HUES6 (cell line): ENCODE results near the gene CHKB.
A peak's percentile ranks its signal among the peaks of the same experiment; 100 is the strongest.

Experiments used
- H3K27ac ChIP-seq: 2 replicates; pipeline ENCODE4 v1.7.0; 2013; ENCODE audit warnings: low read depth, mild to moderate bottlenecking, low read length, inconsistent platforms
- H3K27me3 ChIP-seq: 2 replicates; pipeline ENCODE4 v1.6.1; 2013; ENCODE audit warnings: low read length; ENCODE audit not compliant: control insufficient read depth, insufficient read depth
- H3K36me3 ChIP-seq: 2 replicates; pipeline ENCODE4 v1.6.1; 2013; ENCODE audit warnings: low read length; ENCODE audit not compliant: control insufficient read depth, insufficient read depth
- H3K4me1 ChIP-seq: 2 replicates; pipeline ENCODE4 v1.6.1; 2013; ENCODE audit warnings: low read length; ENCODE audit not compliant: control insufficient read depth, insufficient read depth
- H3K4me3 ChIP-seq: 2 replicates; pipeline ENCODE4 v1.5.1; 2013; ENCODE audit warnings: low read depth, low read length
- H3K9ac ChIP-seq: one replicate; pipeline ENCODE4 v1.6.1; 2013; ENCODE audit warnings: mild to moderate bottlenecking, low read length
- H3K9me3 ChIP-seq: 2 replicates; pipeline ENCODE4 v1.6.1; 2013; ENCODE audit warnings: low read depth, low read length; ENCODE audit not compliant: control insufficient read depth, insufficient read depth

CHKB gene, protein sequence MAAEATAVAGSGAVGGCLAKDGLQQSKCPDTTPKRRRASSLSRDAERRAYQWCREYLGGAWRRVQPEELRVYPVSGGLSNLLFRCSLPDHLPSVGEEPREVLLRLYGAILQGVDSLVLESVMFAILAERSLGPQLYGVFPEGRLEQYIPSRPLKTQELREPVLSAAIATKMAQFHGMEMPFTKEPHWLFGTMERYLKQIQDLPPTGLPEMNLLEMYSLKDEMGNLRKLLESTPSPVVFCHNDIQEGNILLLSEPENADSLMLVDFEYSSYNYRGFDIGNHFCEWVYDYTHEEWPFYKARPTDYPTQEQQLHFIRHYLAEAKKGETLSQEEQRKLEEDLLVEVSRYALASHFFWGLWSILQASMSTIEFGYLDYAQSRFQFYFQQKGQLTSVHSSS

DNA sequence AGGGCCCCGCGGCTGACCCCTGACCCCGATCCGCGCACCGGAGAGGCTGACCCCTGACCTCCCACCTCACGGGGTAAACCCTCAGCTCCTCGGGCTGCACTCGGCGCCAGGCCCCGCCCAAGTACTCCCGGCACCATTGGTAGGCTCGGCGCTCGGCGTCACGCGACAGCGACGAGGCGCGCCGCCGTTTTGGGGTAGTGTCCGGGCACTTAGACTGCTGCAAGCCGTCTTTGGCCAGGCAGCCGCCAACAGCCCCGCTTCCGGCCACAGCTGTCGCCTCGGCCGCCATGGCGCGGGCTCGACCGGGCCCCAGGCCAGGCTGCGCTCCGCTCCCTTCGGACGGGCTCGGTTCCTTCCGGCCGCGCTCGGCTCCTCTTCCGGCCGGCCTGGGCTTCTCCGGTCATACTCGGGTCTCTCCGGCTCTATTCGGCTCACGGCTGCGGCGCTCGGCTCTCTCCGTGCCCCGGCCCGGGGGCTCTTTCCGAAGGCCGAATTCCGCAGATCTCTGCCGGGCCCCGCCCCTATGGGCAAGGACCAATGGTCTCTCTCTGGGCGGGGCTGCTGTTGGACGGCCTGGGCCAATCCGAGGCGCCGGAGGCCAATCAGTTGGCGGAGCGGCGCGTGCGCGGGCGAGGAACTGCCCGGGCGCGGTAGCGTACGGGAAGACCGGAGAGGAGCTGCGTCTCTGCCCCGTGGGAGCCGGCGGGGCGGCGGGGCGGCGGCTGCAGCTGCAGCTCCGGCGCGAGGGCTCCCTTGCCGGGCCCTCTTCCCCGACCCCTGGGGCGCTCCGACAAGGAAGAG, at the start of gene CHKB:
Gene CHKB, minus strand, starts transcription at position 357 of the 801 bp plus-strand sequence. Its CDS starts 68 bp downstream, at position 289.
- H3K27ac ChIP-seq, result peak within 1 kb of the TSS; percentile 97
- H3K36me3 ChIP-seq, result peaks cover 21% of the 10 kb centered on the region
- H3K4me3 ChIP-seq, result peak within 1 kb of the TSS; percentile 88
- H3K4me1 ChIP-seq, result peaks cover 6% of the 10 kb centered on the region; the same call in 1 of the 2 replicates
- H3K9ac ChIP-seq, result peak within 1 kb of the TSS; percentile 93
- H3K9me3 ChIP-seq, result no peaks in the 10 kb centered on the region
- H3K27me3 ChIP-seq, result no peaks in the 10 kb centered on the region

DNA sequence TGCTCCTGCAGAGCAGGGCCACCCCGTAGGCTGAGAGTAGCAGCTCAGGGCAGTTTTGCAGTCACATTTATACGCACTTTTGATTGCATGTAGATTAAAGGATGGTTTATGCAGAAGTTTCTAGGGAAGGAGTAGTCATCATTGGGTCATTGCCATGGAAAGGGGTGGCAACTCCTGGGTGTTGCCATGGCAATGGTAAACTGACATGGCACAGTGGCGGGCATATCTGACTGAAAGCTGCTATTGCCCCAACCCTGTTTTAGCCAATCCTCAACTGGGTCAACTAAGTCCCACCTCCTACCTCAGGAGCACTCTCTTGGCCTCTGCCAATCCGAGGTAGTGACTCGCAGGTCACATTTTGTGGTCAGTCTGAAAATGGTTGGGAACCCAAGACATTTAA, 47.7 kb upstream of the CHKB start:
- H3K4me1 ChIP-seq, result peaks cover 6% of the 10 kb centered on the region
- H3K27ac ChIP-seq, result no peak overlapping the region
- H3K9ac ChIP-seq, result no peak overlapping the region
- H3K4me3 ChIP-seq, result no peak overlapping the region
- no peaks in the 10 kb centered on the region for H3K36me3 ChIP-seq
- H3K9me3 ChIP-seq, result no peaks in the 10 kb centered on the region
- peaks cover 6% of the 10 kb centered on the region for H3K27me3 ChIP-seq

DNA sequence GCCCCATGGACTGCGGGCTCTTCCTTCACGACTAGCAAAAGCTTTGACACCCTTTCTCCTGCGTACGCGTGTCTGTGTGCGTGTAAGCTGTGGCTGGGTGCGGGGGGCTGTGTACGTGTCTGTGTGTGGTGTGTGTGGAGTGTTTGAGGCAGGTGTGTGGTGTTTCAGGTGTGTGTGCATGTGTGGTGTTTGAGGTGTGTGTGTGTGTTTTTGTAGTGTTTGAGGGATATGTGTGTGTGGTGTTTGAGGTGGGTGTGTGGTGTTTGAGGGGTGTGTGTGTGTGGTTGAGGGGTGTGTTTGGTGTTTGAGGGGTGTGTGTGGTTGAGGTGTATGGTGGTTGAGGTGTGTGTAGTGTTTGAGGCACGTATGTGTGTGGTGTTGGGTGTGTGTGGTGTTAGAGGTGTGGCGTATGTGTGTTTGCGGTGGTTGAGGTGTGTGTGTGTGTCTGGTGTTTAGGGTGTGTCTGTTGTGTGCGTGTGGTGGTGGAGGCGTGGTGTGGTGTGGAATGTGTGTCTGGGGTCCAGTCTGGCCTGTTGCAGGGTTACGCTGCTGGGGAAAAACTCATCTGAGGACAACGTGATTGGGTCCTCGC, 46.0 kb upstream of the CHKB start:
- peaks cover 6% of the 10 kb centered on the region for H3K27me3 ChIP-seq
- no peaks in the 10 kb centered on the region for H3K9me3 ChIP-seq
- H3K4me1 ChIP-seq, result peaks cover 6% of the 10 kb centered on the region
- H3K4me3 ChIP-seq, result peak overlapping the region; percentile 76
- H3K36me3 ChIP-seq, result no peaks in the 10 kb centered on the region
- H3K9ac ChIP-seq, result peak overlapping the region; percentile 41
- H3K27ac ChIP-seq, result no peak overlapping the region

DNA sequence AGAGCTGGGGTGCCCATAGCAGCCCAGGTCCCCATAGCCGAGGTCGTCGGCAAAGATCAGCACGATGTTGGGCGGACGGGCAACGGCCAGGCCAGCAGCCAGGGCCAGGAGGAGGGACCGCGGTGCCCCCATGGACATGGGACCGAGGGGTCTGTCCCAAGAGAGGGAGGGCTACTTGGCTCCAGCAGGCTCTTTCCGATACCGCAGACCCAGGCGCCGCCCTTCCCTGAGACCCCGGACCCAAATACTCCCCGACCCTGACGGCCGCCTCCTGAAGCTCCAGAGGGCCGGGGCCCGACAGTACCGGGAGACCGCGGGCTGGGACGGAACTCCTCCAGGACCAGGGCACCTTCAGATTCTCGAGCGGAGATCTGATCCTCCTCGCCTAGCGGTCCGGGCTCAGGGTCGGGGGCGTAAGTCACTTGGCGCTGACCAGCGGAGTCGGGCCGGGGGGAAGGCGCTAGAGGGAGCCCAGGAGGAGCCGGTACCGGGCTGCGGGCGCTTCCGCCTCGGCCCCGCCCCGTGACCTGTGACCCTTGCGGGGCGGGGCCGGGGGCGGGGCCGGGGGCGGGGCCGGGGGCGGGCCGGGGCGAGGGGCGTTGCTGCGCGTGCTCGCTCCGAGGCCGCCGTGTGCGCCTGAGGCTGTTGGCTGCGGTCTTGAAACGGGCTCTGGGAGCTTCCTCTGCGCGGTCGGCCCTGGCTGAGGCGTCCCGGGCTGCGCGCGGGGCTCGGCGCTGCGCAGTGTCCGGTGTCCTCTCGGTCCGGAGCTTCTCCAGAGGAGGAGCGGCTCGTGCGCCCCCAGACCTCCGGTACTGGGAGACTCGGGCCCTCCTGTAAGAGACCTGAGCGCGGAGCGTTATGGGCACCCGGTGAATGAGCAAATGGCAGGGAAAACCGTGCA, 45.2 kb upstream of the CHKB start, which contains the start of gene ARSA:
Gene ARSA, minus strand, starts transcription at position 511 of the 901 bp plus-strand sequence. Its CDS starts 373 bp downstream, at position 138.
- Histone ChIP-seq H3K4me1 (peaks cover 6% of the 10 kb centered on the region), H3K9me3 (no peaks in the 10 kb centered on the region), H3K9ac (peak within 1 kb of the TSS; percentile 58), H3K27ac (no peak within 1 kb of the TSS), H3K27me3 (peaks cover 6% of the 10 kb centered on the region), H3K4me3 (peak within 1 kb of the TSS; percentile 93), H3K36me3 (no peaks in the 10 kb centered on the region)

DNA sequence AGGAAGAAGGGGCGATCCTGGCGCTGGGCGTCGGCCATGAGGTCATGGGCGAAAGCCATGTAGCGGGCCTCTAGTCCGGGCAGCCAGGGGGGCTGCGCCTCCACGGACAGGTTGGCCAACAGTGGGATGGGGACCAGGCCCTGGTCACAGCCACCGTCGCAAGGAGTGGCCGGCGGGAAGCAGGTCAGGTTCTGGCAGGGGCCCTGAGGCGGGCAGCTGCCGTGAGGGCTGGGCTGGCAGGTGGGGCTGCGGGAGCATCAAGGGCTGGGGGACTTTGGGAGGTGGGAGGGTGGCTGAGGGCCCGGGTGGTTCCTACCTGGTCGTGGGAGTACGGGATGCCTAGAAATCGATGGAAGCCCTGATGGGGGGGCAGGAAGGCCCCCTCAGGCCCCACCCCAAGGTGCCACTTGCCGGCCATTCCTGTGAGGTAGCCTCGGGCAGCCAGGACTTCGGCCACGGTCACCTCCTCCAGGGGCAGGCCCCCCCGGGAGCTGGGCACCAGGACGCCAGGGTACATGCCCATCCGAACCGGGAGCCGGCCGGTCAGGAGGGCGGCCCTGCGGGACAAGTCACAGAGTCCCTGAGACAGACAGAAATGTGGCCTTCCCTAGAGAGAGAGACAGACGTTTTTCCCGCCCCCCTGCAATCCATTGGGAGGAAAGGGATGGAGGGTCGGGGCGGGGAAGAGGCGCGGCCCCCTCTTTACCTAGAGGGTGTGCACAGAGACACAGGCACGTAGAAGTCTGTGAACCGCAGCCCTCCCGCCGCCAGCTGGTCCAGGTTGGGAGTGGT, 44.4 kb upstream of the CHKB start:
- H3K4me1 ChIP-seq, result peaks cover 8% of the 10 kb centered on the region
- H3K4me3 ChIP-seq, result peak overlapping the region; percentile 93
- no peaks in the 10 kb centered on the region for H3K9me3 ChIP-seq
- H3K9ac ChIP-seq, result no peak overlapping the region
- H3K27ac ChIP-seq, result no peak overlapping the region
- H3K36me3 ChIP-seq, result no peaks in the 10 kb centered on the region
- peaks cover 6% of the 10 kb centered on the region for H3K27me3 ChIP-seq

DNA sequence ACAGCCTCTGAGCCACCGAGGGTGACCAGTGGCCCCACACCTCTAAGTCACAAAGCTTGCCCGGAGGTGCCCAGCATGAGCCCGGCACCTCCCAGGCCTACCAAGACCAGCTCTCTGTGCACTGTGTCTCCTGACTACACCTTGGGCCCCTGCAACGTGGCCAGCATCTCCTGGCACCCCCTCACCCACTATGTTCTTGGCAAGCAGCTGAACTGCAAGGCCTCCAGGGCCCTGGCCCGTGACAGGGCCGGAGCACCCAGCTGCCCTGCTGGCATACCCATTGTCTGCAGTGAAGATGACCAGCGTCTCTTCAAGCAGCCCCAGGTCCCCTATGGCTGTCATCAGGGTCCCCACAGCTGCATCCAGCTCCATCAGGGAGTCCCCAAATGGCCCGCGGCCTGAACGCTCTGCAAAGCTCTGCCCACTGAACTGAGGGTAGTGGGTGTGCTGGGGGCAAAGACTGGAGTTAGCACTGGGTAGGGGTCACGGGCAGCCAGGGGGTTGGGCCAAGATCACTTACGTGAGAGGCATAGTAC, 43.7 kb upstream of the CHKB start:
- H3K9me3 ChIP-seq, result no peaks in the 10 kb centered on the region
- peaks cover 14% of the 10 kb centered on the region for H3K4me1 ChIP-seq
- H3K27ac ChIP-seq, result no peak overlapping the region
- H3K4me3 ChIP-seq, result no peak overlapping the region
- H3K36me3 ChIP-seq, result no peaks in the 10 kb centered on the region
- H3K27me3 ChIP-seq, result peaks cover 12% of the 10 kb centered on the region
- H3K9ac ChIP-seq, result no peak overlapping the region

DNA sequence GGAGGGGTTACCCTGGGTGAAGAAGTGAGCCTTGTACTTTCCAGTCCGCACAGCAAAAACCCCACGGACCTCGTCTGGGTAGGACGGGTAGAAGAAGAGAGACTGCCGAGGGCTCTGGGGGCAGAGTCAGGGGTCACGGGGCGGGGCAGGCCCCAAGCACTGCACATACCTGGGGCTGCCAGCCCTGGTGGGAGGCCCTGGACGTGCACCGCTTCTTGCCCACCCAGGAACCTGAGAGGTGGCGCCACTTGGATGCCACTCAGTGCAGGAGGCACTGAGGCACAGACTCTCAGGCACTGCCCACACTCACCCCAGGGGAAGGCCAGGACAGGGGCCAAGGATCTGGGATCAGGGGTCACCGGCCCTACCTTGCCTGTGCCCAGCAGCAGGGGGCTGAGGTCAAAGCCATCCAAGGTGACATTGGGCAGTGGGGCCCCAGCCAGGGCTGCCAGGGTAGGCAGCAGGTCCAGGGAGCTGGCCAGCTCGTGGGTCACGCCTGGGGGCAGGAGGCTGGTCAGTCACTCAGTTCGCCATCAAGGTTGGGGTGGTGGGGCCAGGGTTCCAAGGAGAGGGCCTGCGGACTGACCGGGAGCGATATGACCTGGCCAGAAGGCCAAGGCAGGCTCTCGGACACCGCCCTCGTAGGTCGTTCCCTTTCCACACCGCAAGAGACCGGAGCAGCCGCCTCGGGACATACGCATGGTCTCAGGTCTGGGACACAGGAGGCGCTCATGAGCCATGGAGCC, 43.1 kb upstream of the CHKB start:
- Histone ChIP-seq H3K4me1 (peaks cover 19% of the 10 kb centered on the region), H3K27ac (no peak overlapping the region), H3K9me3 (no peaks in the 10 kb centered on the region), H3K9ac (no peak overlapping the region), H3K4me3 (no peak overlapping the region), H3K36me3 (no peaks in the 10 kb centered on the region), H3K27me3 (peaks cover 19% of the 10 kb centered on the region)

DNA sequence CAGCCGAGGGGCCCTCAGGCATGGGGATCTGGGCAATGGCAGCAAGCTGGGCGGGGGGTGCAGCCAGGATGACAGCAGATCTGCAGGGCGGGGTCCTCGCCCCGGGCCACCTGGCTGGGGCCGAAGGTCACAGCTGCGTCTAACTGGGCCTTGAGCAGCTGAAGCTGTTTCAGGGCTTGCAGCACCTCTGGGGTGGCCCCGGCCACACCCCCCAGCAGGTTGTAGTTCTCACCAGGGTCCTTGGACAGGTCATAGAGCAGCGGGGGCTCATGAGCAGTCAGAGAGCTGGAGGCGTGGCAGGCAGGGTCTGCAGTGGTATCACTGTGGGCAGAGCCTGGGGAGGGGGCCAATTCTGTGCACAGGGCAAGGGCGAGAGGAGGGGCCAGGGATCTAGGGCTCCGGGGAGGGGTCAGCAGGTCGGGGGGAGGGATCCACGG, 42.5 kb upstream of the CHKB start:
- Histone ChIP-seq H3K27me3 (peaks cover 20% of the 10 kb centered on the region), H3K27ac (no peak overlapping the region), H3K4me1 (peaks cover 21% of the 10 kb centered on the region), H3K9me3 (no peaks in the 10 kb centered on the region), H3K4me3 (no peak overlapping the region), H3K9ac (no peak overlapping the region), H3K36me3 (no peaks in the 10 kb centered on the region)

DNA sequence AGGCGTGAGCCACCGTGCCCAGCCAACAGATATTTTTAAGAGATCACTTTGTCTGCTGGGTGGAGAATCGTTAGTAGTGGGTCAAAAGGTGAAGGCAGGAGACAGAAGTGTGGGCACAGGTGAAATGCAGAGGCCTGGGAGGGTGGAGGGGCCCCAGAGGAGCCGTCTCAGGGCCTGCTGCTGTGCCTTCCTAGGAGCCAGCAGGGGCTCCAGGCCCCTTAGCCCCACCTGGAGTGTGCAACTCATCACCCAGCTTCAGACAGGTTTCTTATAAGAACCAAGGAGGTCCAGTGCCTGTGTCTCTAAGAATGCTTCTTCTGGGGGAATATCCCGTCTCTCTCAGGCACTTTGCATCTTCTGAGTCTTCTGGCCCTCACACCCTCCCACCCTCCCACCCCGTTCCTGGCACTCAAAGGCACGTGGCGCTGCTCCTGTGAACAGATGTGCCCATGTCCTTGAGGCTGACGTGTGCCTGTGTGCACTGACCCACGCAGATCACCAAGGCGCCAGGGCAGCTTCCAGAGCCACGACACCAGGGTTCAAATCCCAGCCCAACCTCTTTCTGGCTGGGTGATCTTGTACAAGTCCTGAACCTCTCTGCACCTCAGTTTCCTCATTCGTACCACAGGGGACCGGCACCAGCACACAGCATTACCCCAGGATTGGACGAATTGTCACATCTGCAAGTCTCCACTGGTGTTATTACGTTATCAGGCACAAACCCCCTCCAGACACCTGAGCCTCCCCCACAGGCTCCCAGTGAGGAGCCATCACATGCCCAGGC, 41.9 kb upstream of the CHKB start:
- H3K4me1 ChIP-seq, result peaks cover 21% of the 10 kb centered on the region
- no peak overlapping the region for H3K4me3 ChIP-seq
- H3K9me3 ChIP-seq, result no peaks in the 10 kb centered on the region
- no peak overlapping the region for H3K27ac ChIP-seq
- H3K36me3 ChIP-seq, result no peaks in the 10 kb centered on the region
- no peak overlapping the region for H3K9ac ChIP-seq
- H3K27me3 ChIP-seq, result peaks cover 25% of the 10 kb centered on the region
